ENCODE data around the gene SLC26A9.
"Not testable (repeated sequence)": the region's sequence is repeated elsewhere in the genome, so short reads cannot be mapped to it uniquely, and the experiment has no call there.

DNA sequence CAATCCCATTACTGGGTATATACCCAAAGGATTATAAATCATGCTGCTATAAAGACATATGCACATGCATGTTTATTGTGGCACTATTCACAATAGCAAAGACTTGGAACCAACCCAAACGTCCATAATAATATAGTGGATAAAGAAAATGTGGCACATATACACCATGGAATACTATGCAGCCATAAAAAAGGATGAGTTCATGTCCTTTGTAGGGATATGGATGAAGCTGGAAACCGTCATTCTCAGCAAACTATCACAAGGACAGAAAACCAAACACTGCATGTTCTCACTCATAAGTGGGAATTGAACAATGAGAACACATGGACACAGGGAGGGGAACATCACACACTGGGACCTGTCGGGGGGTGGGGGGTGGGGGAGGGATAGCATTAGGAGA, 38.2 kb downstream of the SLC26A9 start:
- not testable (repeated sequence) for TF ChIP-seq RFX5 (IDR thresholded peaks at IDR 0.05; ENCODE audit: low read depth, low read length); EGR1 (IDR thresholded peaks at IDR 0.05; ENCODE audit: borderline replicate concordance in 1 of 2, low read depth in 2 of 2, low read length in 2 of 2); EZH2 (IDR thresholded peaks at IDR 0.05; ENCODE audit: borderline replicate concordance, control insufficient read depth, low read depth, low read length); NRF1 (conservative IDR thresholded peaks at IDR 0.05; ENCODE audit: low read depth, low read length)
- TF ChIP-seq, protein P1, sequence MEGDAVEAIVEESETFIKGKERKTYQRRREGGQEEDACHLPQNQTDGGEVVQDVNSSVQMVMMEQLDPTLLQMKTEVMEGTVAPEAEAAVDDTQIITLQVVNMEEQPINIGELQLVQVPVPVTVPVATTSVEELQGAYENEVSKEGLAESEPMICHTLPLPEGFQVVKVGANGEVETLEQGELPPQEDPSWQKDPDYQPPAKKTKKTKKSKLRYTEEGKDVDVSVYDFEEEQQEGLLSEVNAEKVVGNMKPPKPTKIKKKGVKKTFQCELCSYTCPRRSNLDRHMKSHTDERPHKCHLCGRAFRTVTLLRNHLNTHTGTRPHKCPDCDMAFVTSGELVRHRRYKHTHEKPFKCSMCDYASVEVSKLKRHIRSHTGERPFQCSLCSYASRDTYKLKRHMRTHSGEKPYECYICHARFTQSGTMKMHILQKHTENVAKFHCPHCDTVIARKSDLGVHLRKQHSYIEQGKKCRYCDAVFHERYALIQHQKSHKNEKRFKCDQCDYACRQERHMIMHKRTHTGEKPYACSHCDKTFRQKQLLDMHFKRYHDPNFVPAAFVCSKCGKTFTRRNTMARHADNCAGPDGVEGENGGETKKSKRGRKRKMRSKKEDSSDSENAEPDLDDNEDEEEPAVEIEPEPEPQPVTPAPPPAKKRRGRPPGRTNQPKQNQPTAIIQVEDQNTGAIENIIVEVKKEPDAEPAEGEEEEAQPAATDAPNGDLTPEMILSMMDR (IDR thresholded peaks at IDR 0.05 in 2 of 3, conservative IDR thresholded peaks at IDR 0.05 in 1 of 3; ENCODE audit: control insufficient read depth in 2 of 3, extremely low read depth in 1 of 3, insufficient read depth in 1 of 3, low read depth in 3 of 3, low read length in 3 of 3), result not testable (repeated sequence)
- TF ChIP-seq, protein P2, sequence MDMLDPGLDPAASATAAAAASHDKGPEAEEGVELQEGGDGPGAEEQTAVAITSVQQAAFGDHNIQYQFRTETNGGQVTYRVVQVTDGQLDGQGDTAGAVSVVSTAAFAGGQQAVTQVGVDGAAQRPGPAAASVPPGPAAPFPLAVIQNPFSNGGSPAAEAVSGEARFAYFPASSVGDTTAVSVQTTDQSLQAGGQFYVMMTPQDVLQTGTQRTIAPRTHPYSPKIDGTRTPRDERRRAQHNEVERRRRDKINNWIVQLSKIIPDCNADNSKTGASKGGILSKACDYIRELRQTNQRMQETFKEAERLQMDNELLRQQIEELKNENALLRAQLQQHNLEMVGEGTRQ (IDR thresholded peaks at IDR 0.05; ENCODE audit: borderline replicate concordance, low read depth, low read length), result not testable (repeated sequence)
- TF ChIP-seq, protein P3, sequence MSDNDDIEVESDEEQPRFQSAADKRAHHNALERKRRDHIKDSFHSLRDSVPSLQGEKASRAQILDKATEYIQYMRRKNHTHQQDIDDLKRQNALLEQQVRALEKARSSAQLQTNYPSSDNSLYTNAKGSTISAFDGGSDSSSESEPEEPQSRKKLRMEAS (IDR thresholded peaks at IDR 0.05; ENCODE audit: low read depth, low read length), result not testable (repeated sequence)
